ENCODE results near the gene SMG6.

Gene SMG6

GRCh38 chr17:2197271-2197670 is 106.3 kb downstream of the SMG6 start:
- DNase-seq = no peak

GRCh38 chr17:2195729-2196128 is 107.9 kb downstream of the SMG6 start:
- DNase-seq = peak in 1 of 3 experiments; percentile 15

DNA sequence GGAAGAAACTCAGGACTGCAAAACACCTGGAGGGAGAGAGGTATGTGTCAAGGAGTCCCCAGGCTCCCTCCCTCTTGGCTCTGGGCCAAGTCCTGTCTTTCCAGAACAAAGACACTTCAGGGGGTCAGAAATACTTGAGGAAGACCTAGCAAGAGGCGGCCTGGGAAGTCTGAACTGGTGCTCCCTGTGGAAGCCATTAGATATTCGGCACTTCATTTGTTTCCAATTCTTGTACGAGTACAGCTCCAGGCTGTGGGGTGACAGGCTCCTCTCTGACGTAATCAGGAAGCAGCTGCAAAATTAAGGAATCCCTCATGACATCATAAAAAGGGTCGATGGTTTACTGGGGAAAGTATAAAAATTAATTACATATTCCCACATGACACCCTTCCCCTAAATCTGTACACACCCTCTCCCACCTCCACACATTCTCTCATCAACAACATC is 108.7 kb downstream of the SMG6 start:
- DNase-seq = peak; percentile 10 to 51 (median 45)

- DNase-seq = no peak
These were observed 111.1 kb downstream of the SMG6 start for GRCh38 chr17:2192367-2193057.

- DNase-seq = no peak
These were observed 111.8 kb downstream of the SMG6 start for GRCh38 chr17:2191785-2192184.

GRCh38 chr17:2191227-2191626 is 112.4 kb downstream of the SMG6 start:
- no peak for DNase-seq

DNA sequence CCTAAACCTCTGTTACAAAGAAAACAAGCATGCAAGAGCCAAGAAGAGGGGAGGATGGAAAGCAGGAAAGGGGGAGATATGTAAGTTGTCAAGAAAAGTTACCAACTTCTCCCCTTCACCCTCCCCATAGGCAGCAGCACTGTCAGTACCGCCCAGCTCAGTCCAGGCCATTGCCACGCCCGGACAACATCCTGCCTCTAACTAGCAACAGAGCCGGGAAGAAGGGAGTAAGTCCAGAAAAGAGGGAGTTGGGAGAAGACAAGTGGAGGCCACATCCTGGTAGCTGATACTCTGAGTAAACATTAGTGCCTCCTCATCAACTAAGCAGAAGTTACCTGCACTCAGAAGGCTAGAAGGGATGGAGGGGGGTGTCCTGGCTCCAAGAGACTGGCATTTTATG is 113.6 kb downstream of the SMG6 start:
- no peak for DNase-seq

DNA sequence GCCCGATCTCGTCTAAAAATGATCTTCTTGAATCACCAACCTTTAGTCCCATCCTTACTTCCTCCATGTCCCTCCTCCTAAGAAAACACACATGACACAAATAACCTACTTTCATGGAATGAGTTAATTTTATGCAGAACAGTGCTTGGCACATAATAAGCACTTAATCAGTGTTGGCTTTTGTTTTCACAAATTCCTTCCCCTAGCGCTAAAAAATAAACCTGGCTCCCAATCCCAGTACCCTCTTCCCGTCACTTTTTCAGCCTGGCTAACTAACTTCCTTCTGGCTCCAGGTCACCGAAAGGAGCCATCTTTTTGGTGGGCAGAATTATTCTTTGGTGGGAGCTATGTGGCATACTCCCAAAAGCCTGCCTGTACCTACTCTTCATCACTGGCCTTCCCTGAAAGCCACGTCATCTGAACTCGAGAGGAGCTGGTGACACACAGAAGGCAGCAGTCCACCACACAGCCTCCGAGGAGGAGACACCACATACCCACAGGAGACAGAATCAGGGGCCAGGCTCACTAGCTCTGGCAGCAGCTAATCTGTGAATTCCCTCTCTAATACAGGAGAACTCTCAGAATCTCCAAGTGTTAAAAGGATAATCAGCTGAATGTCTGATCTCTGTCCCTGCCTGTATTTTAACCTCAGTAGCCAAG is 114.5 kb downstream of the SMG6 start:
- no peak for DNase-seq

DNA sequence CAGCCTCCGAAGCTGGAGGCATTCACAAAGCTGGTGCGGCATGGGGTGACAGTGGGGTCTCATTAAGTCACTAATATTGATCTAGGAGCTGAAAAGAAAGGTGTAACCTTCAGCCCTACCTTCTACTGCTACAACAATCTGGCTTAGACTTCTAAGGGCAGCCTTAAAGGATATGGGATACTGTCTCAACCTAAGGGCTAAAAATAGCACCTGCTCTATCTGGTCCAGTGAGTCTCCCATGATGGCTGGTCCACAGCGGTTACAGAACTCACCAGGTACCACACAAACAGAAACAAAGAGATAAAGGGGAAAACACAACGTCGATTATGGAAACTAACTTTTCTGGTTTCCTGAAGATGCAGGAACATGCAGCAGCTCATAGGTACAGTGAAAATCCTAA is 115.8 kb downstream of the SMG6 start:
- DNase-seq = no peak

DNA sequence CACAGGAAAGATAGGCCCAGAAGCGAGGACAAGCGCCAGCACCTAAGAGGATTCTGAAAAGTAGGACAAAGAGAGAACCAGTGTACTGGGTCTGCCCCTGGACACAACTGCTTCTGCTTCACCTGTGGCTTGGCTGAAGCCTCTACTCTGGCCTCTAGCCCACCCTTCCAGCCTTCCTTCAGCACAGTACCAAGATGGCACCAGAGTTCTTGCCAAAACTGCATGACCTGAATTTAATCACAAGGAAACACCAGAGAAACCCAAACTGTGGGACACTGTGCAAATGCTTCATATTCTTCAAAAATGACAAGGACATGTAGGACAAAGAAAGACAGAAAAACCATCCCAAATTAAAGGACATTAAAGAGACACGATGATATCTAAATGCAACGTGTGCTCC is 116.6 kb downstream of the SMG6 start:
- DNase-seq = no peak

- DNase-seq = no peak
These were observed 118.3 kb downstream of the SMG6 start for GRCh38 chr17:2184993-2185931.

DNA sequence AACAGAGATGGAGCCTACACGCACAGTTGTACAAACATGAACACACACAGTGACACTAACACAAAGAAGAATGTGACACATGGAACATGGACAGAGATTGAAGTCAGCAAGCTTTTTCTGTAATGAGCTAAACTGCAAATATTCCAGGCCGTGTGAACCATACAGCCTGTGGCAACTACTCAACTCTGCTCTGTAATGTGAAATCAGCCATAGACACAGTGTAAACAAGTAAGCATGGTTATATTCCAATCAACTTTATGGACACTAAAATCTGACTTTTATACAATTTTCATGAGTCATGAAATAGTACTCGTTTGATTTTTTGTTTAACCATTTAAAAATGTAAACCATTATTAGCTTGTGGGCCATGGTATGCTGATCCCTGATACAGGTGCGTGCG is 120.2 kb downstream of the SMG6 start:
- no peak for DNase-seq

- no peak for DNase-seq
These were observed 121.6 kb downstream of the SMG6 start for GRCh38 chr17:2181897-2182448.

- no peak for DNase-seq
These were observed 122.2 kb downstream of the SMG6 start for GRCh38 chr17:2181206-2181896.

DNA sequence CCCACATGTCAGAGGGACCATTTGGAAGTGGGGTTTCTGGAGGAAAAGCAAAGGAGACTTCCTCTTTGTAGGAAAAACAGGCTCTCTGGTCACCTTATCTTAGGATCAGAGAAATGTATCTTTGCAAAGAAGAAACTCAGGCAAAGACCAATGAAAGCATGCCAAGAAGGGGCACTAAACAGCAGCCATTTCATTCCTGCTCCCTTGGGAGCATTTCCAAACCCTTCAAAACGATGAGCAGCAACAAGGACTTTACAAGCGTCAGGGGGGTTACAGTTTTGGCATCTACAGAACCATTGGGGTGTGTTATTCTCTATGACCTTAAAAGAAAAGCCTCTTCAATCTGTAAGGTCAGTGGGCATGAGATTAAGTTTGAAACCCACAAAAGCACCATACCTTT is 122.8 kb downstream of the SMG6 start:
- DNase-seq = peak in 1 of 3 experiments; percentile 38

DNA sequence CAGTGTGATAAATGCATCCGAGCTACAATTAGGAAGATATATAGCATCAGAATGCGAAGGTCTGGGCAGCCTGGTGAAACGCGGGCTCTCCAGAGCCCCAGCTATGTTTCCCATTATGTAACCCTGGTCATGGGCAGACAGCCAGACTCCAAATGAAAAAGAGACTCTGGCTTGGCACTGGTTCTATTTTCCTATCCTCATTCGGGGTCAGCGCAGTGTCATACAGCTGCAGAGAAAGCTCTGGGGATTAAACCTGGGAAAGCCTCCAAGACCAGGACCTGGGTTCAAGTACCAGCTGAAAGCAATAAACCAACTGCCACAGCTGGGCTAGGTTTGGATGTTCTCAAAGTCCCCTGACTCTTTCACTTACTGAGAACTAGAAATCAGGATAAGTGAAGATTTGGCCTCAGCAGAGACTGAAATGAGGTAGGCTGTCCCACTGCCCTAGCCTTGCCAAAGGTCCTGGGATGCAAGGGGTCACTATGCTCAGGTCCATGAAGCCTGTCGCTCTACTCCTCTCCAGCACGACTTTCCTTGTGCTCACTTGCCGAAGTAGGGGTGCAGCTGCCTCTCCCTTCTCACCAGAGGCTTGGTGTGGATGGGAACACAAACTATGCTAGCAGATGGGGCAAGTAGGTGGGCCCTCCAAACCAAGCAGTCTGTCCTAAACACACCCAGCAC is 123.8 kb downstream of the SMG6 start:
- DNase-seq = peak in 1 of 3 experiments; percentile 4

DNA sequence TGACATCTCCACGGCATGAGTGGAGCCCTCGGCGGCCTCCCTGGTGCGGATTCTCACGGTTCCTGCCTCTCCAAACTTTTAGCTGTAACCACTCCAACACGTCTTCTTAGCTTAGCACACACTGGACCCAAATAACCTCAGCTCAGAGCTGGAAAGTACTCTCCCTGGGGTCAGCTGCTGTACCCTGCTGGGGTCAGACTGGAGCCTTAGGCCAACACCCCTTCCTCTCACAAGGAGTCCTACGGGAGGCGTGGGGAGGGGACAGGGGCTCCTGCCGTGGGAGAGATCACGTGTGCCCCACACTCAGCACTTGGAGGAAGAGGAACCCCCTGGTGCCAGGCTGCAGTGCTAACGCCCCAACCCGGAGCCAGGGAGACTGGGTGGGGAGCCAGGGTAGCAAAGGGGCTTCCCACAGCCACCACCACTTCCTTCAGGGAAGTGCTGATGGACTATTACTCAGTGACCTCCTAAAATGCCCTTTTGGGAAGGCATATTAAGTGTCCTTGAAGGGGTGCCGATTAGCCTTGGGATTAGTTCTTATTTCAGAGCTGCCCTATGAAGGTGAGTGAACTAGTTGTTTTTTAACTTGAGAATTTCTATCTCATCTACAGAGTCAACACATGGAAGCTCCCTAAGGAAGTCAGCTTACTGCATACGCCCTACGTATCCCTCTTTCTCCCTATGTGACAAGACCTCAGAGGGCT is 124.6 kb downstream of the SMG6 start:
- no peak for DNase-seq

GRCh38 chr17:2177235-2177811 is 126.3 kb downstream of the SMG6 start:
- peak in 2 of 3 experiments; percentile 1 to 13 for DNase-seq

GRCh38 chr17:2176499-2177169 is 127.0 kb downstream of the SMG6 start:
- no peak for DNase-seq

DNA sequence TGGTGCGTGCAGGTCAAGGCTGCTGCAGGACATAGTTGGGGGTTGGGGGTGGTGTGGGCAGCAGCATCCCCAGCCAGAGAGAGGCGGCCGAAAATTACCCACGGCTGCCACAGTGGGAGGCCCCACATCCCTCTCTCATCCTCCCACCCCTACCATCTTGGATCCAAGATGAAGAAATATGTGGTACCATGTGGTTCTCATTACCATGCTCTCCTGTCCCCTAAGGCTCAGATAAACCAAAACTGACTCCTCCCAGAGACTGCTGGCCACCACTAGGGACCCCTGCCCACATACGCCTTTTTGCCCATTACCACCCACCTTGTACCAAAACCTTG is 128.3 kb downstream of the SMG6 start:
- DNase-seq = no peak

All from NCI-H1417 (cell line).